ENCODE results near the gene RPS6KB1. TPM values are rescaled to one million over a fixed set of nuclear protein-coding genes. Genes with fewer than 3 reads are reported as not detected.
"Not testable (repeated sequence)": the region's sequence is repeated elsewhere in the genome, so short reads cannot be mapped to it uniquely, and the experiment has no call there.

RPS6KB1 gene
- total RNA-seq, 1 experiment from 2014 or later, result 21.6 TPM

DNA sequence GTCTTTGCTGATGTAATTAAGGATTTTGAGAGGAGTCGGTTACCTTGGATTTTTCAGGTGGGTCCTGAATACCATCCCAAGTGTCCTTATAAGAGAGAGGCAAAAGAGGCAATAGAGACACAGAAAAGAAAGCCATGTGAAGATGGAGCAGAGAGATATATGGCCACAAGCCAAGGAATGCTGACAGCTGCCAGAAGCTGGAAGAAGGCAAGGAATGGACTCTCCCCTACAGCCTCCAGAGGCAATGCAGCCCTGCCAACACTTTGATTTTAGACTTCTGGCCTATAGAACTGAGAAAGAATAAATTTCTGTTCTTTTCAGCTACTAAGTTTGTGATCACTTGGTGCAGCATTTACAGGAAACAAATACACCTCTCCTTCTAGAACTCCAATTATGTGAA, 79.9 kb downstream of the RPS6KB1 start:
- ATAC-seq (no peak), DNase-seq (ENCODE audit: low spot score) (no peak)
- no peak overlapping the region for H3K27ac Mint-ChIP-seq
- no peaks in the 10 kb centered on the region for H3K9me3 Mint-ChIP-seq
- TF ChIP-seq, protein P1, sequence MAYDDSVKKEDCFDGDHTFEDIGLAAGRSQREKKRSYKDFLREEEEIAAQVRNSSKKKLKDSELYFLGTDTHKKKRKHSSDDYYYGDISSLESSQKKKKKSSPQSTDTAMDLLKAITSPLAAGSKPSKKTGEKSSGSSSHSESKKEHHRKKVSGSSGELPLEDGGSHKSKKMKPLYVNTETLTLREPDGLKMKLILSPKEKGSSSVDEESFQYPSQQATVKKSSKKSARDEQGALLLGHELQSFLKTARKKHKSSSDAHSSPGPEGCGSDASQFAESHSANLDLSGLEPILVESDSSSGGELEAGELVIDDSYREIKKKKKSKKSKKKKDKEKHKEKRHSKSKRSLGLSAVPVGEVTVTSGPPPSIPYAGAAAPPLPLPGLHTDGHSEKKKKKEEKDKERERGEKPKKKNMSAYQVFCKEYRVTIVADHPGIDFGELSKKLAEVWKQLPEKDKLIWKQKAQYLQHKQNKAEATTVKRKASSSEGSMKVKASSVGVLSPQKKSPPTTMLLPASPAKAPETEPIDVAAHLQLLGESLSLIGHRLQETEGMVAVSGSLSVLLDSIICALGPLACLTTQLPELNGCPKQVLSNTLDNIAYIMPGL (CRISPR knock-in tag; IDR thresholded peaks at IDR 0.05), result no peak
- no peak for TF ChIP-seq ZNF121 (CRISPR knock-in tag; IDR thresholded peaks at IDR 0.05)
- TF ChIP-seq SP1 (CRISPR knock-in tag; conservative IDR thresholded peaks at IDR 0.05), result no peak
- no peak for TF ChIP-seq RORB (CRISPR knock-in tag; IDR thresholded peaks at IDR 0.05)
- TF ChIP-seq, protein P2, sequence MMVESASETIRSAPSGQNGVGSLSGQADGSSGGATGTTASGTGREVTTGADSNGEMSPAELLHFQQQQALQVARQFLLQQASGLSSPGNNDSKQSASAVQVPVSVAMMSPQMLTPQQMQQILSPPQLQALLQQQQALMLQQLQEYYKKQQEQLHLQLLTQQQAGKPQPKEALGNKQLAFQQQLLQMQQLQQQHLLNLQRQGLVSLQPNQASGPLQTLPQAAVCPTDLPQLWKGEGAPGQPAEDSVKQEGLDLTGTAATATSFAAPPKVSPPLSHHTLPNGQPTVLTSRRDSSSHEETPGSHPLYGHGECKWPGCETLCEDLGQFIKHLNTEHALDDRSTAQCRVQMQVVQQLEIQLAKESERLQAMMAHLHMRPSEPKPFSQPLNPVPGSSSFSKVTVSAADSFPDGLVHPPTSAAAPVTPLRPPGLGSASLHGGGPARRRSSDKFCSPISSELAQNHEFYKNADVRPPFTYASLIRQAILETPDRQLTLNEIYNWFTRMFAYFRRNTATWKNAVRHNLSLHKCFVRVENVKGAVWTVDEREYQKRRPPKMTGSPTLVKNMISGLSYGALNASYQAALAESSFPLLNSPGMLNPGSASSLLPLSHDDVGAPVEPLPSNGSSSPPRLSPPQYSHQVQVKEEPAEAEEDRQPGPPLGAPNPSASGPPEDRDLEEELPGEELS (CRISPR knock-in tag; IDR thresholded peaks at IDR 0.05), result no peak
- no peak for TF ChIP-seq TEAD4 (CRISPR knock-in tag; IDR thresholded peaks at IDR 0.05)
- no peak for TF ChIP-seq NFYB (CRISPR knock-in tag; conservative IDR thresholded peaks at IDR 0.05; ENCODE audit: low read depth)
- TF ChIP-seq, protein P3, sequence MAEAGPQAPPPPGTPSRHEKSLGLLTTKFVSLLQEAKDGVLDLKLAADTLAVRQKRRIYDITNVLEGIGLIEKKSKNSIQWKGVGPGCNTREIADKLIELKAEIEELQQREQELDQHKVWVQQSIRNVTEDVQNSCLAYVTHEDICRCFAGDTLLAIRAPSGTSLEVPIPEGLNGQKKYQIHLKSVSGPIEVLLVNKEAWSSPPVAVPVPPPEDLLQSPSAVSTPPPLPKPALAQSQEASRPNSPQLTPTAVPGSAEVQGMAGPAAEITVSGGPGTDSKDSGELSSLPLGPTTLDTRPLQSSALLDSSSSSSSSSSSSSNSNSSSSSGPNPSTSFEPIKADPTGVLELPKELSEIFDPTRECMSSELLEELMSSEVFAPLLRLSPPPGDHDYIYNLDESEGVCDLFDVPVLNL (CRISPR knock-in tag; IDR thresholded peaks at IDR 0.05; ENCODE audit: borderline replicate concordance, low read depth), result no peak
- TF ChIP-seq, protein P4, sequence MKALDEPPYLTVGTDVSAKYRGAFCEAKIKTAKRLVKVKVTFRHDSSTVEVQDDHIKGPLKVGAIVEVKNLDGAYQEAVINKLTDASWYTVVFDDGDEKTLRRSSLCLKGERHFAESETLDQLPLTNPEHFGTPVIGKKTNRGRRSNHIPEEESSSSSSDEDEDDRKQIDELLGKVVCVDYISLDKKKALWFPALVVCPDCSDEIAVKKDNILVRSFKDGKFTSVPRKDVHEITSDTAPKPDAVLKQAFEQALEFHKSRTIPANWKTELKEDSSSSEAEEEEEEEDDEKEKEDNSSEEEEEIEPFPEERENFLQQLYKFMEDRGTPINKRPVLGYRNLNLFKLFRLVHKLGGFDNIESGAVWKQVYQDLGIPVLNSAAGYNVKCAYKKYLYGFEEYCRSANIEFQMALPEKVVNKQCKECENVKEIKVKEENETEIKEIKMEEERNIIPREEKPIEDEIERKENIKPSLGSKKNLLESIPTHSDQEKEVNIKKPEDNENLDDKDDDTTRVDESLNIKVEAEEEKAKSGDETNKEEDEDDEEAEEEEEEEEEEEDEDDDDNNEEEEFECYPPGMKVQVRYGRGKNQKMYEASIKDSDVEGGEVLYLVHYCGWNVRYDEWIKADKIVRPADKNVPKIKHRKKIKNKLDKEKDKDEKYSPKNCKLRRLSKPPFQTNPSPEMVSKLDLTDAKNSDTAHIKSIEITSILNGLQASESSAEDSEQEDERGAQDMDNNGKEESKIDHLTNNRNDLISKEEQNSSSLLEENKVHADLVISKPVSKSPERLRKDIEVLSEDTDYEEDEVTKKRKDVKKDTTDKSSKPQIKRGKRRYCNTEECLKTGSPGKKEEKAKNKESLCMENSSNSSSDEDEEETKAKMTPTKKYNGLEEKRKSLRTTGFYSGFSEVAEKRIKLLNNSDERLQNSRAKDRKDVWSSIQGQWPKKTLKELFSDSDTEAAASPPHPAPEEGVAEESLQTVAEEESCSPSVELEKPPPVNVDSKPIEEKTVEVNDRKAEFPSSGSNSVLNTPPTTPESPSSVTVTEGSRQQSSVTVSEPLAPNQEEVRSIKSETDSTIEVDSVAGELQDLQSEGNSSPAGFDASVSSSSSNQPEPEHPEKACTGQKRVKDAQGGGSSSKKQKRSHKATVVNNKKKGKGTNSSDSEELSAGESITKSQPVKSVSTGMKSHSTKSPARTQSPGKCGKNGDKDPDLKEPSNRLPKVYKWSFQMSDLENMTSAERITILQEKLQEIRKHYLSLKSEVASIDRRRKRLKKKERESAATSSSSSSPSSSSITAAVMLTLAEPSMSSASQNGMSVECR (CRISPR knock-in tag; IDR thresholded peaks at IDR 0.05; ENCODE audit: borderline replicate concordance), result no peak
- no peak for TF ChIP-seq ZNF232 (CRISPR knock-in tag; IDR thresholded peaks at IDR 0.05)
- TF ChIP-seq, protein P5, sequence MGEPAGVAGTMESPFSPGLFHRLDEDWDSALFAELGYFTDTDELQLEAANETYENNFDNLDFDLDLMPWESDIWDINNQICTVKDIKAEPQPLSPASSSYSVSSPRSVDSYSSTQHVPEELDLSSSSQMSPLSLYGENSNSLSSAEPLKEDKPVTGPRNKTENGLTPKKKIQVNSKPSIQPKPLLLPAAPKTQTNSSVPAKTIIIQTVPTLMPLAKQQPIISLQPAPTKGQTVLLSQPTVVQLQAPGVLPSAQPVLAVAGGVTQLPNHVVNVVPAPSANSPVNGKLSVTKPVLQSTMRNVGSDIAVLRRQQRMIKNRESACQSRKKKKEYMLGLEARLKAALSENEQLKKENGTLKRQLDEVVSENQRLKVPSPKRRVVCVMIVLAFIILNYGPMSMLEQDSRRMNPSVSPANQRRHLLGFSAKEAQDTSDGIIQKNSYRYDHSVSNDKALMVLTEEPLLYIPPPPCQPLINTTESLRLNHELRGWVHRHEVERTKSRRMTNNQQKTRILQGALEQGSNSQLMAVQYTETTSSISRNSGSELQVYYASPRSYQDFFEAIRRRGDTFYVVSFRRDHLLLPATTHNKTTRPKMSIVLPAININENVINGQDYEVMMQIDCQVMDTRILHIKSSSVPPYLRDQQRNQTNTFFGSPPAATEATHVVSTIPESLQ (CRISPR knock-in tag; IDR thresholded peaks at IDR 0.05), result no peak
- TF ChIP-seq, protein P6, sequence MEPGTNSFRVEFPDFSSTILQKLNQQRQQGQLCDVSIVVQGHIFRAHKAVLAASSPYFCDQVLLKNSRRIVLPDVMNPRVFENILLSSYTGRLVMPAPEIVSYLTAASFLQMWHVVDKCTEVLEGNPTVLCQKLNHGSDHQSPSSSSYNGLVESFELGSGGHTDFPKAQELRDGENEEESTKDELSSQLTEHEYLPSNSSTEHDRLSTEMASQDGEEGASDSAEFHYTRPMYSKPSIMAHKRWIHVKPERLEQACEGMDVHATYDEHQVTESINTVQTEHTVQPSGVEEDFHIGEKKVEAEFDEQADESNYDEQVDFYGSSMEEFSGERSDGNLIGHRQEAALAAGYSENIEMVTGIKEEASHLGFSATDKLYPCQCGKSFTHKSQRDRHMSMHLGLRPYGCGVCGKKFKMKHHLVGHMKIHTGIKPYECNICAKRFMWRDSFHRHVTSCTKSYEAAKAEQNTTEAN (CRISPR knock-in tag; IDR thresholded peaks at IDR 0.05), result no peak
- no peak for TF ChIP-seq ATF1 (CRISPR knock-in tag; IDR thresholded peaks at IDR 0.05)
- POLR2A ChIA-PET, result no interaction called here
- no peaks in the 10 kb centered on the region for H3K27me3 Mint-ChIP-seq (ENCODE audit: low read depth)
- no peaks in the 10 kb centered on the region for H3K4me1 Mint-ChIP-seq
- CTCF ChIA-PET, result interaction anchor here (0.8 to 1.9 kb wide), 2 partner anchors 59 to 64 kb away, joined by 5 to 6 read pairs; no protein-coding TSS in a partner anchor
- no peaks in the 10 kb centered on the region for H3K36me3 Mint-ChIP-seq
- H3K4me3 Mint-ChIP-seq, result no peak overlapping the region

DNA sequence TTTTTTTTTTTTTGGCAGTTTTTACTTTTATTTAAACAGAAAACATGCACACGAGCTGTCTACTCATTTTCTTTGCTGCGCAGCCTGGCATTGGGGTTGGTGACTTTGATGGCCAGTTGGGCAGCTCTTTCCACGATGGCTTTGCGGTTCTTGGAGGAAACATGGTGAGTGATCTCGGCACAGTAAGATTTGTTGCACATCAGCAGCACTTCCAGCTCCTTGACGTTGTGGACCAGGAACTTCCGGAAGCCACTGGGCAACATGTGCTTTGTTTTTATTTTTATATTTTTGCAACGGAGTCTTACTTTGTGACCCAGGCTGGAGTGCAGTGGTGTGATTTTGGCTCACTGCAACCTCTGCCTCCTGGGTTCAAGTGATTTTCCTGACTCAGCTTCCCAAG, 80.6 kb downstream of the RPS6KB1 start:
- ChIA-PET CTCF (interaction anchor here (0.8 to 1.9 kb wide), 2 partner anchors 59 to 63 kb away, joined by 5 to 6 read pairs; no protein-coding TSS in a partner anchor), POLR2A (interaction anchor here (0.6 kb wide), 1 partner anchor 65 kb away, joined by 3 read pairs; no protein-coding TSS in a partner anchor)
- H3K4me3 Mint-ChIP-seq; H3K36me3 Mint-ChIP-seq; ATAC-seq; DNase-seq (ENCODE audit: low spot score); H3K9me3 Mint-ChIP-seq; H3K27me3 Mint-ChIP-seq (ENCODE audit: low read depth); H3K4me1 Mint-ChIP-seq; H3K27ac Mint-ChIP-seq: not testable (repeated sequence)

DNA sequence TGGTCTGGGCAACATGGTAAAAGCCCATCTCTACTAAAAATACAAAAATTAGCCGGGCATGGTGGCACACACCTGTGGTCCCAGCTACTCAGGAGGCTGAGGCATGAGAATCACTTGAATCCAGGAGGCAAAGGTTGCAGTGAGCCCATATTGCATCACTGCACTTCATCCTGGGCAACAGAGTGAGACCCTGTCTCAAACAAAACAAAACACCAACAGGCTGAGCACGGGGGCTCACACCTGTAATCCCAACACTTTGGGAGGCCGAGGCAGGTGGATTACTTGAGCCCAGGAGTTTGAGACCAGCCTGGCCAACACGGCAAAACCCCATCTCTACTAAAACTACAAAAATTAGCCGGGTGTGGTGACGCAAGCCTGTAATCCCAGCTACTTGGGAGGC, 82.2 kb downstream of the RPS6KB1 start:
- ATAC-seq; H3K4me3 Mint-ChIP-seq; H3K9me3 Mint-ChIP-seq; DNase-seq (ENCODE audit: low spot score); H3K27ac Mint-ChIP-seq; POLR2A ChIA-PET; CTCF ChIA-PET; H3K4me1 Mint-ChIP-seq; H3K36me3 Mint-ChIP-seq; H3K27me3 Mint-ChIP-seq (ENCODE audit: low read depth): not testable (repeated sequence)

DNA sequence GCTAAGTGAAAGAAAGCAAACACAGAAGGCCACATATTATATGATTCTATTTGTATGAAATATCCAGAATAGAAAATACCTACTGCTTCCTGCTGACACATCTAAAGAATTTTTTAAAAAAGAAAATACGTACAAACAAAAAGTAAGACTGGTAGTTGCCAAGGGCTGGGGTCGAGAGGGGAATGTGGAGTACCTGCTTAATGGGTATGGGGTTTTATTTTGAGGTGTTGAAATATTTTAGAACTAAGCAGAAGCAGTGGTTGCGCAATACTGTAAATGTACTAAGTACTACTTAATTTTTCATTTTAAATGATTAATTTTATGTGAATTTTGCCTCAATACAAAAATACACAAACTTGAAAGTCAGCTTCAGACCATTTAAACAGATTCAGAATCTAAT, 103.7 kb downstream of the RPS6KB1 start:
- H3K27ac Mint-ChIP-seq; H3K27me3 Mint-ChIP-seq (ENCODE audit: low read depth); CTCF ChIA-PET; H3K4me1 Mint-ChIP-seq; ATAC-seq; POLR2A ChIA-PET; H3K36me3 Mint-ChIP-seq; H3K9me3 Mint-ChIP-seq; DNase-seq (ENCODE audit: low spot score); H3K4me3 Mint-ChIP-seq: not testable (repeated sequence)
